ENCODE data around the gene TMEM170B.
"Not testable (repeated sequence)": the region's sequence is repeated elsewhere in the genome, so short reads cannot be mapped to it uniquely, and the experiment has no call there.

The TMEM170B gene

GRCh38 chr6:11527274-11527870, 10.2 kb upstream of the TMEM170B start:
- in situ Hi-C loops (cut with HindIII; ENCODE audit: low sequenced_read_pairs), result no loop called here

GRCh38 chr6:11528996-11529395, 8.6 kb upstream of the TMEM170B start:
- in situ Hi-C loops (cut with HindIII; ENCODE audit: low sequenced_read_pairs), result no loop called here

- in situ Hi-C loops (cut with HindIII; ENCODE audit: low sequenced_read_pairs), result no loop called here
These were observed 5.5 kb upstream of the TMEM170B start for GRCh38 chr6:11532097-11532496.

- in situ Hi-C loops (cut with HindIII; ENCODE audit: low sequenced_read_pairs), result no loop called here
These were observed 3.0 kb upstream of the TMEM170B start for GRCh38 chr6:11534561-11534960.

GRCh38 chr6:11535801-11536230, 1.7 kb upstream of the TMEM170B start:
- in situ Hi-C loops (cut with HindIII; ENCODE audit: low sequenced_read_pairs), result no loop called here

- in situ Hi-C loops (cut with HindIII; ENCODE audit: low sequenced_read_pairs), result no loop called here
These were observed 754 bp upstream of the TMEM170B start for GRCh38 chr6:11536795-11537194.

GRCh38 chr6:11538052-11538818, 686 bp downstream of the TMEM170B start:
- in situ Hi-C loops (cut with HindIII; ENCODE audit: low sequenced_read_pairs), result no loop called here

- in situ Hi-C loops (cut with HindIII; ENCODE audit: low sequenced_read_pairs), result no loop called here
These were observed 1.4 kb downstream of the TMEM170B start for GRCh38 chr6:11538819-11539468.

- in situ Hi-C loops (cut with HindIII; ENCODE audit: low sequenced_read_pairs), result no loop called here
These were observed 5.3 kb downstream of the TMEM170B start for GRCh38 chr6:11542863-11543262.

- in situ Hi-C loops (cut with HindIII; ENCODE audit: low sequenced_read_pairs), result no loop called here
These were observed 6.5 kb downstream of the TMEM170B start for GRCh38 chr6:11543919-11544518.

GRCh38 chr6:11547846-11548245, 10.3 kb downstream of the TMEM170B start:
- in situ Hi-C loops (cut with HindIII; ENCODE audit: low sequenced_read_pairs), result not testable (repeated sequence)

- in situ Hi-C loops (cut with HindIII; ENCODE audit: low sequenced_read_pairs), result not testable (repeated sequence)
These were observed 11.0 kb downstream of the TMEM170B start for GRCh38 chr6:11548578-11548977.

GRCh38 chr6:11551053-11551452, 13.5 kb downstream of the TMEM170B start:
- in situ Hi-C loops (cut with HindIII; ENCODE audit: low sequenced_read_pairs), result no loop called here

- in situ Hi-C loops (cut with HindIII; ENCODE audit: low sequenced_read_pairs), result no loop called here
These were observed 14.9 kb downstream of the TMEM170B start for GRCh38 chr6:11552442-11552841.

GRCh38 chr6:11553824-11554223, 16.3 kb downstream of the TMEM170B start:
- in situ Hi-C loops (cut with HindIII; ENCODE audit: low sequenced_read_pairs), result no loop called here

GRCh38 chr6:11556309-11556708, 18.8 kb downstream of the TMEM170B start:
- in situ Hi-C loops (cut with HindIII; ENCODE audit: low sequenced_read_pairs), result no loop called here

GRCh38 chr6:11563793-11564192, 26.2 kb downstream of the TMEM170B start:
- in situ Hi-C loops (cut with HindIII; ENCODE audit: low sequenced_read_pairs), result no loop called here

- in situ Hi-C loops (cut with HindIII; ENCODE audit: low sequenced_read_pairs), result no loop called here
These were observed 29.1 kb downstream of the TMEM170B start for GRCh38 chr6:11566609-11567008.

GRCh38 chr6:11571073-11571472, 33.5 kb downstream of the TMEM170B start:
- in situ Hi-C loops (cut with HindIII; ENCODE audit: low sequenced_read_pairs), result no loop called here

- in situ Hi-C loops (cut with HindIII; ENCODE audit: low sequenced_read_pairs), result no loop called here
These were observed 38.0 kb downstream of the TMEM170B start for GRCh38 chr6:11575408-11576033.
